ENCODE measurements around the gene HSPA12A. TPM values are rescaled to one million over a fixed set of nuclear protein-coding genes. Genes with fewer than 3 reads are reported as not detected.

HSPA12A gene
- total RNA-seq, 1 donor from 2014 or later: 5.1 TPM

GRCh38 chr10:116683821-116684220 is 58.5 kb downstream of the HSPA12A start:
- ATAC-seq (ENCODE audit: low read depth) (no peak), DNase-seq (no peak)
- no peaks in the 10 kb centered on the region for H3K9me3 Mint-ChIP-seq
- TF ChIP-seq CTCF (IDR thresholded peaks at IDR 0.05): no peak
- H3K27ac Mint-ChIP-seq: no peak overlapping the region
- no peak overlapping the region for H3K4me3 Mint-ChIP-seq
- ChIA-PET CTCF (interaction anchor here (3.1 kb wide), 1 partner anchor 492 kb away, joined by 15 read pairs; no protein-coding TSS in a partner anchor), POLR2A (no interaction called here)
- intact Hi-C loops (cut with micrococcal nuclease): loop anchor here (2.0 kb wide), 1 partner anchor 105 kb away; no protein-coding TSS in a partner anchor
- H3K4me1 Mint-ChIP-seq: no peaks in the 10 kb centered on the region
- no peaks in the 10 kb centered on the region for H3K36me3 Mint-ChIP-seq (ENCODE audit: low read depth)
- no peaks in the 10 kb centered on the region for H3K27me3 Mint-ChIP-seq

- H3K36me3 Mint-ChIP-seq (ENCODE audit: low read depth): no peaks in the 10 kb centered on the region
- no peak for TF ChIP-seq CTCF (IDR thresholded peaks at IDR 0.05)
- no peak for DNase-seq
- H3K4me1 Mint-ChIP-seq: no peaks in the 10 kb centered on the region
- no peak overlapping the region for H3K4me3 Mint-ChIP-seq
- ChIA-PET POLR2A (no interaction called here), CTCF (interaction anchor here (3.1 kb wide), 1 partner anchor 492 kb away, joined by 15 read pairs; no protein-coding TSS in a partner anchor)
- H3K27ac Mint-ChIP-seq: no peak overlapping the region
- no peaks in the 10 kb centered on the region for H3K9me3 Mint-ChIP-seq
- ATAC-seq (ENCODE audit: low read depth): no peak
- H3K27me3 Mint-ChIP-seq: no peaks in the 10 kb centered on the region
- intact Hi-C loops (cut with micrococcal nuclease): loop anchor here (2.0 kb wide), 1 partner anchor 106 kb away; no protein-coding TSS in a partner anchor
These were observed 59.2 kb downstream of the HSPA12A start for GRCh38 chr10:116683166-116683565.

GRCh38 chr10:116679351-116679750 is 63.0 kb downstream of the HSPA12A start:
- POLR2A ChIA-PET: no interaction called here
- H3K27me3 Mint-ChIP-seq: no peaks in the 10 kb centered on the region
- H3K4me3 Mint-ChIP-seq: no peak overlapping the region
- CTCF ChIA-PET: no interaction called here
- DNase-seq (no peak), ATAC-seq (ENCODE audit: low read depth) (no peak)
- intact Hi-C loops (cut with micrococcal nuclease): no loop called here
- no peaks in the 10 kb centered on the region for H3K36me3 Mint-ChIP-seq (ENCODE audit: low read depth)
- no peaks in the 10 kb centered on the region for H3K9me3 Mint-ChIP-seq
- TF ChIP-seq CTCF (IDR thresholded peaks at IDR 0.05): no peak
- no peak overlapping the region for H3K27ac Mint-ChIP-seq
- H3K4me1 Mint-ChIP-seq: no peaks in the 10 kb centered on the region

- H3K27ac Mint-ChIP-seq: no peak overlapping the region
- TF ChIP-seq CTCF (IDR thresholded peaks at IDR 0.05): no peak
- no peaks in the 10 kb centered on the region for H3K4me1 Mint-ChIP-seq
- CTCF ChIA-PET: no interaction called here
- no peak overlapping the region for H3K4me3 Mint-ChIP-seq
- DNase-seq (no peak), ATAC-seq (ENCODE audit: low read depth) (no peak)
- no peaks in the 10 kb centered on the region for H3K9me3 Mint-ChIP-seq
- H3K36me3 Mint-ChIP-seq (ENCODE audit: low read depth): no peaks in the 10 kb centered on the region
- intact Hi-C loops (cut with micrococcal nuclease): no loop called here
- POLR2A ChIA-PET: no interaction called here
- peaks cover 2% of the 10 kb centered on the region for H3K27me3 Mint-ChIP-seq
These were observed 65.7 kb downstream of the HSPA12A start for GRCh38 chr10:116676633-116677032.

GRCh38 chr10:116676118-116676517 is 66.2 kb downstream of the HSPA12A start:
- TF ChIP-seq CTCF (IDR thresholded peaks at IDR 0.05): no peak
- intact Hi-C loops (cut with micrococcal nuclease): no loop called here
- H3K27ac Mint-ChIP-seq: no peak overlapping the region
- no peak for ATAC-seq (ENCODE audit: low read depth)
- POLR2A ChIA-PET: no interaction called here
- H3K4me1 Mint-ChIP-seq: no peaks in the 10 kb centered on the region
- peaks cover 2% of the 10 kb centered on the region for H3K27me3 Mint-ChIP-seq
- H3K36me3 Mint-ChIP-seq (ENCODE audit: low read depth): no peaks in the 10 kb centered on the region
- no peaks in the 10 kb centered on the region for H3K9me3 Mint-ChIP-seq
- CTCF ChIA-PET: no interaction called here
- DNase-seq: no peak
- no peak overlapping the region for H3K4me3 Mint-ChIP-seq
